Adrenal gland (tissue), 12 donors: ENCODE results near the gene CALN1. TPM values are rescaled to one million over a fixed set of nuclear protein-coding genes. Genes with fewer than 3 reads are reported as not detected.

Source experiments
- DNase-seq, 7 donors: peaks; one replicate each; pipeline ENCODE4 v3.0.0-alpha.2; 2019 to 2020
- H3K27ac ChIP-seq, 5 donors: fragments of 200-600 bp; sonication (generic) in 4 of 5; 1 replicate in 3 of 5; 2 replicates in 2 of 5; pipeline versions ENCODE4 v1.5.1 to v1.8.0; 2016 to 2020; ENCODE audit warnings: mild to moderate bottlenecking in 1 of 5
- H3K27me3 ChIP-seq: fragments of 200-600 bp; 2 replicates; pipeline ENCODE4 v1.8.0; 2021
- H3K36me3 ChIP-seq, 2 donors: fragments of 200-600 bp; replicated peaks in 1 of 2; 1 replicate in 1 of 2; 2 replicates in 1 of 2; pipeline versions ENCODE4 v1.5.1 to v1.8.0; 2018 to 2022
- H3K4me1 ChIP-seq, 2 donors: fragments of 200-600 bp; replicated peaks in 1 of 2; 1 replicate in 1 of 2; 2 replicates in 1 of 2; pipeline versions ENCODE4 v1.5.1 to v1.8.0; 2018 to 2021
- H3K4me3 ChIP-seq, 4 donors: fragments of 200-600 bp; sonication (generic) in 3 of 4; one replicate each; pipeline ENCODE4 v1.5.1; 2016 to 2018
- H3K9me3 ChIP-seq, 3 donors: fragments of 200-600 bp; sonication (generic) in 1 of 3; replicated peaks in 1 of 3; 1 replicate in 2 of 3; 2 replicates in 1 of 3; pipeline versions ENCODE4 v1.5.1 to v1.8.0; 2016 to 2021
- POLR2A ChIP-seq, 2 donors: fragments of 450-650 bp; IDR thresholded peaks; one replicate each; pipeline ENCODE4 v1.6.1; 2017; ENCODE audit warnings: antibody characterized with exemption in 2 of 2, mild to moderate bottlenecking in 2 of 2, moderate library complexity in 1 of 2
- WGBS, 4 donors: extraction: QIAGEN DNeasy Blood & Tissue Kit in 2 of 4; methylation state at CpG; one replicate each; pipeline versions ENCODE4 v1.1.5 to v1.1.7; 2013 to 2017; 5-methylcytosine and 5-hydroxymethylcytosine counted together
- intact Hi-C, 2 donors: fragments of 100-400 bp; cut with DNase I; formaldehyde crosslinking; loops; one replicate each; pipeline versions ENCODE4 v1.14.1 to v1.15.0; 2022 to 2023
- polyA plus RNA-seq, 3 donors: library from polyadenylated mRNA; stranded (reverse); fragments of 200-250 nt in 2 of 3; fragments of 350-450 nt in 1 of 3; fragmentation: Illumina TruSeq in 1 of 3; extraction: RNeasy Lipid Tissue Mini Kit (QIAGEN cat#74804) in 1 of 3; gene quantifications; one replicate each; pipeline ENCODE4 v1.2.3, GENCODE V29; 2013 to 2014
- total RNA-seq, 9 donors: library from RNA; depleted of rRNA in 4 of 9; stranded (reverse); fragments of >200 nt in 4 of 9; fragments of 120-200 nt in 1 of 9; fragmentation: NEBNext Ultra II Directional in 1 of 9; extraction: Animal tissue kit (Norgen Biotek cat#: 25700) in 1 of 9; gene quantifications; one replicate each; pipeline versions ENCODE4 v1.1.0 to v1.2.4, GENCODE V29; 2013 to 2023
- TF ChIP-seq, protein P1 (sequence below), 6 experiments: fragments of 450-650 bp in 4 of 6; fragments of 200-600 bp in 2 of 6; sonication (generic) in 1 of 6; IDR thresholded peaks; 1 replicate in 5 of 6; 2 replicates in 1 of 6; pipeline versions ENCODE4 v1.5.1 to v1.8.0; 2016 to 2021; ENCODE audit warnings: antibody characterized with exemption in 6 of 6, mild to moderate bottlenecking in 2 of 6, moderate library complexity in 1 of 6
- donor health status: healthy with polysubstance abuse.
- donor health status: Bipolar disorder and iron deficiency.
- donor health status: DM: yes; HTN: yes; CAD: no.
- donor health status: DM: no; HTN: no; CAD: no.
- donor health status: DM: no; HTN: no; CAD: no.
- donor health status: DM: yes; HTN: yes; CAD: no.

Gene CALN1
- total and polyA plus RNA-seq, 12 donors = 4.3 to 51.5 (median 15.2) TPM

DNA sequence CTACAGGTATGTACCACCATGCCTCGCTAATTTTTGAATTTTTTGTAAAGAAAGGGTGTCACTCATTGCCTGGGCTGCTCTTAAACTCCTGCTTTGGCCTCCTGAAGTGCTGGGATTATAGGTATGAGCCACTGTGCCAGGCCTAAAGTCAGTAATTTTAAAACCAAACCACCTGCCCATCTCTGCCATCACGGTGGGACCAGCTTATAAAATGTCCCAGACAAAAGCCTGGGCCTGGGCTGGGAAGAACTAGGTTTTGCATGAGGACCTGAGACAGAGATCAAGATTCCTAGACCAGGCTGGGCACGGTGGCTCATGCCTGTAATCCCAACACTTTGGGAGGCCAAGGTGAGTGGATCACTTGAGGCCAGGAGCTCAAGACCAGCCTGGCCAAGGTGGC is 395.6 kb downstream of the CALN1 start:
- H3K27me3 ChIP-seq = no peaks in the 10 kb centered on the region
- WGBS, 4 donors = 88 to 100% (median 91%) methylated on average over 2 to 3 of the region's 3 CpGs
- DNase-seq = no peak
- H3K4me3 ChIP-seq = no peak overlapping the region
- no peaks in the 10 kb centered on the region for H3K4me1 ChIP-seq
- TF ChIP-seq, protein P1, sequence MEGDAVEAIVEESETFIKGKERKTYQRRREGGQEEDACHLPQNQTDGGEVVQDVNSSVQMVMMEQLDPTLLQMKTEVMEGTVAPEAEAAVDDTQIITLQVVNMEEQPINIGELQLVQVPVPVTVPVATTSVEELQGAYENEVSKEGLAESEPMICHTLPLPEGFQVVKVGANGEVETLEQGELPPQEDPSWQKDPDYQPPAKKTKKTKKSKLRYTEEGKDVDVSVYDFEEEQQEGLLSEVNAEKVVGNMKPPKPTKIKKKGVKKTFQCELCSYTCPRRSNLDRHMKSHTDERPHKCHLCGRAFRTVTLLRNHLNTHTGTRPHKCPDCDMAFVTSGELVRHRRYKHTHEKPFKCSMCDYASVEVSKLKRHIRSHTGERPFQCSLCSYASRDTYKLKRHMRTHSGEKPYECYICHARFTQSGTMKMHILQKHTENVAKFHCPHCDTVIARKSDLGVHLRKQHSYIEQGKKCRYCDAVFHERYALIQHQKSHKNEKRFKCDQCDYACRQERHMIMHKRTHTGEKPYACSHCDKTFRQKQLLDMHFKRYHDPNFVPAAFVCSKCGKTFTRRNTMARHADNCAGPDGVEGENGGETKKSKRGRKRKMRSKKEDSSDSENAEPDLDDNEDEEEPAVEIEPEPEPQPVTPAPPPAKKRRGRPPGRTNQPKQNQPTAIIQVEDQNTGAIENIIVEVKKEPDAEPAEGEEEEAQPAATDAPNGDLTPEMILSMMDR (IDR thresholded peaks at IDR 0.05) = no peak
- no peak for TF ChIP-seq POLR2A (IDR thresholded peaks at IDR 0.05)
- intact Hi-C loops = no loop called here
- no peaks in the 10 kb centered on the region for H3K9me3 ChIP-seq
- no peaks in the 10 kb centered on the region for H3K36me3 ChIP-seq
- H3K27ac ChIP-seq = no peak overlapping the region

DNA sequence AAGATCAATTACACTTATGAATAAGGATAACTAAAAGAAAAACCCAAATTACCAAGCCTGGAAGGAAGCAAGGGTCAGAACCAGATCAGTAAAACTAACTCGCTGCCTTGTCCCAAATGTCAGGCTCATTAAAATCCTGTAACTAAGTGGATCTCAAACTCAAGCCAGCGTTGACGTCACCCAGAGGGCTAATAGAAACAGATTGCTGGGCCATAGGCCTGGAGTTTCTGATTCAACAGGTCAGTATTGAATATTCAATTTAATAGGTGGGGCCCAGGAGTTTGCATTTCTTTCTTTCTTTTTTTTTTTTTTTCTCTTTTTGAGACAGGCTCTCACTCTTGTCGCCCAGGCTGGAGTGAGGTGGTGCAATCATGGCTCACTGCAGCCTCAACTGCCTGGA is 397.0 kb downstream of the CALN1 start:
- H3K27me3 ChIP-seq = no peaks in the 10 kb centered on the region
- H3K27ac ChIP-seq = no peak overlapping the region
- TF ChIP-seq, protein P1 (IDR thresholded peaks at IDR 0.05) = no peak
- no peak for TF ChIP-seq POLR2A (IDR thresholded peaks at IDR 0.05)
- H3K4me1 ChIP-seq = no peaks in the 10 kb centered on the region
- WGBS, 4 donors = 89 to 94% (median 93%) methylated on average over 4 of the region's 4 CpGs
- H3K4me3 ChIP-seq = no peak overlapping the region
- intact Hi-C loops = no loop called here
- DNase-seq = no peak
- no peaks in the 10 kb centered on the region for H3K36me3 ChIP-seq
- H3K9me3 ChIP-seq = no peaks in the 10 kb centered on the region

DNA sequence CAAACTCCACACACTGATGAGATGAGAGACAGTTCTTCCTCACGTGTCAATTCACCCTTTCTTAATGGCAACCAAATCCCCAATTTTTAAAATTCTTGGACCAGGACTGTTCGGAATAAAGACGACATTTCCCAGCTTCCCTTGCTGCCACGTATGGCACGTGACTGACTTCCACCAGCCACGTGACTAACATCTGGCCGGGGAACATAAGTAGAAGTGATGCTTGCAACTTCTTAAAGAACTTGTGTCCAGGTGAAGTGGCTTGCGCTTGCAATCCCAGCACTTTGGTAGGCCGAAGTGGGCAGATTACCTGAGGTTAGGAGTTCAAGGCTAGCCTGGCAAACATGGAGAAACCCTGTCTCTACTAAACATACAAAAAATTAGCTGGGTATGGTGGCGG is 405.1 kb downstream of the CALN1 start:
- no peak overlapping the region for H3K27ac ChIP-seq
- H3K9me3 ChIP-seq = no peaks in the 10 kb centered on the region
- no peak overlapping the region for H3K4me3 ChIP-seq
- no peaks in the 10 kb centered on the region for H3K4me1 ChIP-seq
- intact Hi-C loops = no loop called here
- 93 to 96% (median 94%) methylated on average over 10 of the region's 10 CpGs for WGBS, 4 donors
- DNase-seq = no peak
- no peaks in the 10 kb centered on the region for H3K36me3 ChIP-seq
- TF ChIP-seq, protein P1 (IDR thresholded peaks at IDR 0.05) = no peak
- TF ChIP-seq POLR2A (IDR thresholded peaks at IDR 0.05) = no peak
- no peaks in the 10 kb centered on the region for H3K27me3 ChIP-seq

DNA sequence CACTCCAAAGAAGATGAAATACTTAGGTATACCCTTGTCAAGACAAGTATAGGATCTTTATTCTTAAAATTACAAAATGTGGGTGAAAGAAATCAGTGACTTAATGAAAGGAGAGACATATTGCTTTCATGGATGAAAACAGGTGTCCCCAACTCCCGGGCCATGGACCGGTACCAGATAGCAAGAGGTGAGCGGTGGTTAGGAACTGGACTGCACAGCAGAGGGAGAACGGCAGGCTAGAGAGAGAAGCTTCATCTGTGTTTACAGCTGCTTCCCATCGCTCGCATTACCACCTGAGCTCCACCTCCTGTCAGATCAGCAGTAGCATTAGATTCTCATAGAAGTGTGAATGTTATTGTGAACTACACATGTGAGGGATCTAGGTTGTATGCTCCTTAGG is 408.9 kb downstream of the CALN1 start:
- no peaks in the 10 kb centered on the region for H3K4me1 ChIP-seq
- H3K27me3 ChIP-seq = no peaks in the 10 kb centered on the region
- TF ChIP-seq, protein P1 (IDR thresholded peaks at IDR 0.05) = no peak
- TF ChIP-seq POLR2A (IDR thresholded peaks at IDR 0.05) = no peak
- intact Hi-C loops = no loop called here
- DNase-seq = no peak
- no peaks in the 10 kb centered on the region for H3K9me3 ChIP-seq
- WGBS, 4 donors = 93 to 94% (median 93%) methylated on average over 6 of the region's 6 CpGs
- no peaks in the 10 kb centered on the region for H3K36me3 ChIP-seq
- no peak overlapping the region for H3K4me3 ChIP-seq
- no peak overlapping the region for H3K27ac ChIP-seq
